Activated CD8-positive, alpha-beta T cell treated with anti-CD3 and anti-CD28 coated beads, Interleukin-2, amount 10 ng/mL, durations not matched to agents 7 days and 5 days (primary cell): ENCODE data around the gene HSPA12B. TPM values are rescaled to one million over a fixed set of nuclear protein-coding genes. Genes with fewer than 3 reads are reported as not detected.

Experiments used
- ATAC-seq: fragments of 150-1000 bp; cut with Tn5 transposase; one replicate; pipeline ENCODE4 v1.10.0; 2021; ENCODE audit warnings: moderate library complexity
- CTCF ChIA-PET: fragments of 350-600 bp; sonication (Branson Sonifier 250); formaldehyde crosslinking; loops from one replicate; lab custom pipeline; 2021; ENCODE audit warnings: antibody characterized with exemption; lab: Charles Lee
- POLR2A ChIA-PET: fragments of 350-600 bp; sonication (Branson Sonifier 250); formaldehyde crosslinking; loops from one replicate; lab custom pipeline; 2021; ENCODE audit warnings: antibody characterized with exemption; lab: Charles Lee
- DNase-seq: peaks from one replicate; pipeline ENCODE4 v3.0.0-alpha.2; 2020
- H3K27ac Mint-ChIP-seq: one replicate; pipeline ENCODE4 v1.8.0; 2021; ENCODE audit warnings: mild to moderate bottlenecking, mixed read lengths
- H3K27me3 Mint-ChIP-seq: one replicate; pipeline ENCODE4 v1.8.0; 2021; ENCODE audit warnings: low read depth, mixed read lengths
- H3K36me3 Mint-ChIP-seq: one replicate; pipeline ENCODE4 v1.8.0; 2021; ENCODE audit warnings: low read depth, mixed read lengths
- H3K4me1 Mint-ChIP-seq: one replicate; pipeline ENCODE4 v1.8.0; 2021; ENCODE audit warnings: low read depth, mixed read lengths
- H3K4me3 Mint-ChIP-seq: one replicate; pipeline ENCODE4 v1.8.0; 2021; ENCODE audit warnings: mild to moderate bottlenecking, mixed read lengths
- H3K9me3 Mint-ChIP-seq: one replicate; pipeline ENCODE4 v1.8.0; 2022; ENCODE audit warnings: mixed read lengths; ENCODE audit not compliant: insufficient read depth
- total RNA-seq, 2 experiments: library from RNA; stranded (reverse); gene quantifications; one replicate each; pipeline ENCODE4 v1.2.3, GENCODE V29; 2021

Gene HSPA12B
- total RNA-seq, 2 experiments from 2014 or later, result not detected

DNA sequence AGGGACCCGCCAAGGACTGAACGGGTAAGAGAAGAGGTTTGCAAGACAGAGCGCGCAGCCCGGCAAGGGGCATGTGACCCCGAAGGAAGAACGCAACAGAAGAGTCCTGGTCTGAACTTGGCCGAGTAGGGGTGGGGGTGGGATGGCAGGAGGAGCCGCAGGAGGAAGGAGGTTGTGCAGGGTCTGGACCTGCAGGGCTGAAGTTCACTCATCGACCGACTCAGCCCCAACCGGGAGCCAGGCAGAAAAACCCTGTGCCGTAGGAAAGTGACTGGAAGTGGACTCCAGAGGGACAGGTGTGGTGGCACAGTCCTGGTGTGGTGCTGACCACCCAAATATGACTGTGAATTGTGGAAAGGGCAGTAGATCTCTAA, 19.9 kb downstream of the HSPA12B start:
- Mint-ChIP-seq H3K27ac (no peak overlapping the region), H3K27me3 (no peaks in the 10 kb centered on the region), H3K9me3 (no peaks in the 10 kb centered on the region), H3K4me1 (peaks cover 4% of the 10 kb centered on the region), H3K4me3 (no peak overlapping the region), H3K36me3 (peaks cover 4% of the 10 kb centered on the region)
- ATAC-seq (no peak), DNase-seq (no peak)
- CTCF ChIA-PET, result interaction anchor here (0.6 to 3.3 kb wide), 12 partner anchors 11 to 333 kb away, joined by 3 to 33 read pairs (median 4); partner anchors contain the start of genes ADISSP, AP5S1 and SPEF1
- POLR2A ChIA-PET, result no interaction called here

DNA sequence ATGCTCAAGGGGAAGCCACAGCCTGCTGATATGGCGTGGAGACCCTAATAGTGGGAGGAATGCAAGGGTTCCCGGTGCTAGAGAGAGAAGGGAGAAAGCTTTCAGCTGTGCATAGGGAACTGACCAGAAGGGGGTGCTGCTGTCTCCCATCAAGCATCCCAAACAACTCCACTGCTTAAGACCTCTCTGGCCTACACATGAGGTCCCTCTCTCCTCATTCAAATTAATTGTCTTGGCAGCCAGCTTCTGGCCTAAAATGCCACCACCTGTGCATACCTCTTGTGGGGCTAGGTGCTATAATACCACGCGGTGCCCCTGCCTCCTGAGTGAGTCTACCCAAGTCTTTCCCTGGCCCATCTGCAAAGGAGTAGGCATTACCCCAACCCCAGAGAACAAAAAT, 20.6 kb downstream of the HSPA12B start:
- CTCF ChIA-PET, result interaction anchor here (0.6 to 3.3 kb wide), 13 partner anchors 12 to 332 kb away, joined by 3 to 33 read pairs (median 3); partner anchors contain the start of genes ADISSP, AP5S1 and SPEF1
- no peaks in the 10 kb centered on the region for H3K9me3 Mint-ChIP-seq
- no peak overlapping the region for H3K27ac Mint-ChIP-seq
- peak; percentile 71 for ATAC-seq
- peaks cover 4% of the 10 kb centered on the region for H3K4me1 Mint-ChIP-seq
- peaks cover 10% of the 10 kb centered on the region for H3K36me3 Mint-ChIP-seq
- DNase-seq, result peak; percentile 72
- H3K4me3 Mint-ChIP-seq, result no peak overlapping the region
- no peaks in the 10 kb centered on the region for H3K27me3 Mint-ChIP-seq
- POLR2A ChIA-PET, result interaction anchor here (0.8 kb wide), 1 partner anchor 15 kb away, joined by 3 read pairs; the partner anchor contains the start of gene ADISSP

DNA sequence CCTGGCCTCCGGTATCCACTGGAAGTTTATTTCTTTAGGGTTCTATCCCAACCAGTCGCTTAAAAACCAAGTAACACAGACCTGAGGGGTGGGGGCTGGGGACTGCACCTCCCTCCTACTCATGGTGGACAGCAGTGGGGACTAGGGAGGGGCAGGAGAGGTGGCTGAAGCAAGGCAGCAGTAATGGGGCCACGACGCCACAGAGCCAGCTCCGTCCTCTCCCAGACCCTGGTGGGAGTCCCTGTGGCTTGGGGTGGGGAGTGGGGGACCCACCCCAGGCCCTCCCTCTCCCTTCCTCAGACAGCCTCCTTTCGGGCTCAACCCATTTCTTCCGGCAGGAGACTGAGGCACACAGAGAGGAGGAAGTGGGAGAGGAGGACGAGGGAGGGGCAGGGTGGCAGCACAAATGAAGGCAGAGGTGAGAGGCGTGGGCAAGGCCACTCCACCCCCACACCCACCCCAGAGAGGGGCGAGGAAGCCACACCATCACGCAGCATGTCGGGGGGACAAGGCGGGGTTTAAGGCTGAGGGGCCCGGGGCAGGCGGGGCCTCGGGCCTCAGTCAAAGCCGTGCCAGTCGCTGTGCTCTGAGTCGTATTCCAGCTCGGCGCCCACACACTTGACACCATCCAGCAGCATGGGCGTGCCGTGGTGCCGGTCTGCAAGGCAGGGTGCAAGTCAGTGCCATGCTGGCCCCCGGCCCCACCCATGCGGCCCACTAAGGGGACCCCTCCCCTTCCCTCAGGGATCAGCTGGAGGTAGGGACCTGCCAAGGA, 21.2 kb downstream of the HSPA12B start:
- H3K4me1 Mint-ChIP-seq, result peaks cover 4% of the 10 kb centered on the region
- no peak overlapping the region for H3K4me3 Mint-ChIP-seq
- ATAC-seq, result no peak
- POLR2A ChIA-PET, result interaction anchor here (0.8 kb wide), 1 partner anchor 14 kb away, joined by 3 read pairs; the partner anchor contains the start of gene ADISSP
- peaks cover 12% of the 10 kb centered on the region for H3K36me3 Mint-ChIP-seq
- H3K27me3 Mint-ChIP-seq, result no peaks in the 10 kb centered on the region
- no peak for DNase-seq
- H3K9me3 Mint-ChIP-seq, result no peaks in the 10 kb centered on the region
- no peak overlapping the region for H3K27ac Mint-ChIP-seq
- CTCF ChIA-PET, result interaction anchor here (0.6 to 3.3 kb wide), 12 partner anchors 8 to 124 kb away, joined by 3 to 33 read pairs (median 4); partner anchors contain the start of genes ADISSP, AP5S1 and SPEF1

DNA sequence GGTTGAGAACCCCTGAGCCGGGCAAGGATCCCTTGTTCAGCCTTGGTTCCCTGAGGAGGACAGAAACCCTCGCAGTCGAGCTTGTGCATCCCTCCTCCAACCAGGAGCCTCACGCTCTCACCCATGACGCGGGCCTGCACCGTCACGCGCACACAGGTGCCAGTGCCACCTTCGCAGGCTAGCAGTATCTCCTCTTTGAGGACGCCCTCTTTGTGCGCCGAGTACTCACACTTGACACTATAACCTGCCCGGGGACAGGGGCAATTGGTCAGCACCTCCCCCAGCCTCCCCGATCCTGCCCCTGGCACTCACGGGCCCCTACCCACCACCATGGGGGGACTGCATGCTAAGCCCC, 21.8 kb downstream of the HSPA12B start:
- no peak overlapping the region for H3K27ac Mint-ChIP-seq
- peaks cover 12% of the 10 kb centered on the region for H3K36me3 Mint-ChIP-seq
- H3K27me3 Mint-ChIP-seq, result no peaks in the 10 kb centered on the region
- ATAC-seq (no peak), DNase-seq (no peak)
- CTCF ChIA-PET, result interaction anchor here (0.9 to 3.3 kb wide), 3 partner anchors 9 to 125 kb away, joined by 3 to 19 read pairs (median 3); no protein-coding TSS in a partner anchor
- POLR2A ChIA-PET, result no interaction called here
- H3K9me3 Mint-ChIP-seq, result no peaks in the 10 kb centered on the region
- H3K4me3 Mint-ChIP-seq, result no peak overlapping the region
- H3K4me1 Mint-ChIP-seq, result peaks cover 4% of the 10 kb centered on the region

DNA sequence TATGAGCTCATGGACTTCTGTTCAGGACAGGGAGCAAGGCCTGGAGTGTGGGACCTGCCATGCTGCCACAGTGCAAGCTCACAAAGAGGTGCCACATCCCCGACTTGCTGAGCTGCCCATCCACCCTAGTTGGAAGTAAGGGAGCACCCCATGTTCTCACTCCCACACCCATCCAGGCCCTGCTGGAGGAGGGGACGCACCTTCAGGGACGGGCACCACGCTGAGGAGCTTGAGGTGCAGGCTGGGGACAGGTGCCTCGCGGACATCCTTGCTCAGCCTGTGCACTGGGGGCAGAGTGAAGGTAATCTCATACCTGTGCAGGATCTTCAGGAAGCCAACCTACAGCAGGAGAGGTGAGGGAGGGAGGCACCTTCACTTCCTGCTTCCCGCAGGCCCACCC, 22.8 kb downstream of the HSPA12B start:
- Mint-ChIP-seq H3K4me1 (peaks cover 4% of the 10 kb centered on the region), H3K27me3 (no peaks in the 10 kb centered on the region), H3K9me3 (no peaks in the 10 kb centered on the region), H3K4me3 (no peak overlapping the region), H3K27ac (no peak overlapping the region), H3K36me3 (peaks cover 12% of the 10 kb centered on the region)
- ChIA-PET POLR2A (interaction anchor here (1.2 kb wide), 1 partner anchor 13 kb away, joined by 5 read pairs; the partner anchor contains the start of gene ADISSP), CTCF (interaction anchor here (1.5 to 3.3 kb wide), 2 partner anchors 10 to 100 kb away, joined by 3 to 19 read pairs; no protein-coding TSS in a partner anchor)
- no peak for ATAC-seq
- no peak for DNase-seq

DNA sequence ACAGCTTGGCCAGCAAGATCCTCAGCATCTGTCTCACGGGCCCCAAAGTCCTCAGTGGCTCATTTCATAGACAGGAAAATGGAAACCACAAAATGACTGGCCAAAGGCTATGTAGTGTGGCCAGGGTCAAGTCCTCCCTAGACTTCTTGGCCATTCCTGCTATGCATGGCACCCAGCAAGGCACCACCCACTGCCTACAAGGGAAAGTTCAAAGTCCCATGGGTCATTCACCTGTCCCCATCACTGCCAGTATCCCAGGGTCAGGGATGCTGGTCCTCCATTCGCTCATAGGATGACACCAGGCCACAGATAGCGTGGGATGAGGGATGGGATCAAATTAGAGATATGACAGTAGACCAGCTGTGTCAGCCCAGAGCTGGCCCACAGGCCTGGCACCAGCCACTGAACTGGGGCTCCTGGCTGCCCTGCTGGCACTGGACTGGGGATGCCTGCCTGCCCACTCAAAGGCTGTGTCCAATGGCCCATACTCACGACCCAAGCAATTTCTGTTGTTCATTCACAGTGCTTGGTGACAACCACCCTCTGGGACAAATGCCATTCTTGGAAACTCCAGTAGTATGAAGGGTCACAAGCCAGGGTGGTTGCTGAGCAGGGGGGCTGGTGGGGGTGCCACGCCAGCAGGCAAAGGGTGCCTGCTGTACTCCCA, 23.5 kb downstream of the HSPA12B start:
- Mint-ChIP-seq H3K36me3 (peaks cover 12% of the 10 kb centered on the region), H3K4me3 (no peak overlapping the region), H3K27me3 (no peaks in the 10 kb centered on the region), H3K27ac (no peak overlapping the region), H3K9me3 (no peaks in the 10 kb centered on the region), H3K4me1 (peaks cover 4% of the 10 kb centered on the region)
- DNase-seq (no peak), ATAC-seq (no peak)
- ChIA-PET POLR2A (interaction anchor here (1.2 kb wide), 1 partner anchor 12 kb away, joined by 5 read pairs; the partner anchor contains the start of gene ADISSP), CTCF (interaction anchor here (1.1 kb wide), 1 partner anchor 45 kb away, joined by 3 read pairs; no protein-coding TSS in a partner anchor)

DNA sequence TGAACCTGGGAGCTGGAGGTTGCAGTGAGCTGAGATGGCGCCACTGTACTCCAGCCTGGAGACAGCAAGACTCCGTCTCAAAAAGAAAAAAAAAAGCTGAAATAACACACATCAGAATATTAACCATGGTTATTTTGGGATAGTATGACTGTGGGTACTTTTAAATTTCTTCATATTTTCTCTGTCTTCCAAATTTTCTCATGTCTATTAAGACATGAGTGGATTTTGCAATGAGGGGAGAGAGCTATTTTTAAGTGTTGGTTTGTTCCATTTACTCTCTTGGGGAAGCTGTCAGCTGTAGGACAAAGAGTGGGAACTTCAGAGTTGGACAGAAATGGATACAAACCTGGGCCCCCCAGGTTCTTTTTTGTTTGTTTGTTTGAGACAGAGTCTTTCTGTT, 24.8 kb downstream of the HSPA12B start:
- Mint-ChIP-seq H3K4me1 (peaks cover 2% of the 10 kb centered on the region), H3K4me3 (no peak overlapping the region), H3K36me3 (peaks cover 12% of the 10 kb centered on the region), H3K27me3 (no peaks in the 10 kb centered on the region), H3K9me3 (no peaks in the 10 kb centered on the region), H3K27ac (no peak overlapping the region)
- CTCF ChIA-PET, result interaction anchor here (1.1 to 2.6 kb wide), 3 partner anchors 9 to 46 kb away, joined by 3 to 17 read pairs (median 3); partner anchors contain the start of gene ADISSP
- ATAC-seq, result no peak
- POLR2A ChIA-PET, result no interaction called here
- DNase-seq, result no peak

DNA sequence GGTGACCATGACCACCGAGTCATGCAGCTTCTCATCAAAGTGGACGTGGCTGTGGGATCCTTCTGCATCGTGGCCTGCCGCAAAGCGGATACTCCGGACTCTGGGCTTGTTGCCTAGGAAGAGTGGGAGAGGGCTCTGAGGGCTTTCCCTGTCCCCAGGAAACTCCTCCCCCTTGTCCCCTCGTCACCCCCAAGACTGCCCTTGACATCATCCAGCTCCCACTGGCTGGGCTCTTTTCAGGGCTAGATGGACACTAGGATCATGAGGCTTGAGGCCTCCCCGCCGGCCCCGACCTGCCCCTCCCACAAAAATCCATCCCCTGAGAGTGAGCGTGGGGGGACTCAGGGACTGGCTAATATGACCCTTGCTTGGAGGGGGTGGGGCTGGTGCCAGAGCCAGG, 26.1 kb downstream of the HSPA12B start:
- CTCF ChIA-PET, result interaction anchor here (2.6 kb wide), 1 partner anchor 10 kb away, joined by 17 read pairs; the partner anchor contains the start of gene ADISSP
- no peaks in the 10 kb centered on the region for H3K4me1 Mint-ChIP-seq

DNA sequence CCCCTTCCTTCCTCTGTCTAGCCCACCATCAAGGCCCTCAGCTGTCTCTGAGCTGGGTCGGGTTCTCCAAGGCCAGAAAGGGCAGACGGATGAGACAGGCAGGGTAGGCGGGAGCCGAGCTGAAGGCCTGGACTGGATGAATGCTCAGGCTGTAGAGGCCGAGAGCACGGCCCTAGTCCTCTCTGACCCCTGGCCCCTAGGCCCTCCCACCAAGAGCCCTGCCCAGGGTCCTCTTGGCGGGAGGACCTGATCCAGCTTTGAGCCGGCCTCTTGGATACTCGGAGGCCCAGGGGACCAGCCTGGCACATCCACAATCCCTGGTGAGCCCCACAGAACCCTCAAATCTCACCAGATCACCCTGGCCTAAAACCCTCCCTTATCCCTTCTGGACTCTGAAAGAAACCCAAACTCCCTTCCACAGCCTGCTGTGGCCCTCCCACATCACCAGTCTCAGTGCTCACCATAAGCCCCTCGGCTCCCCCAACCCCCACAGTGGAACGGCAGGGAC, 26.9 kb downstream of the HSPA12B start:
- ChIA-PET POLR2A (interaction anchor here (0.5 kb wide), 1 partner anchor 8 kb away, joined by 3 read pairs; the partner anchor contains the start of gene ADISSP), CTCF (interaction anchor here (1.6 to 2.6 kb wide), 3 partner anchors 9 to 96 kb away, joined by 6 to 17 read pairs (median 9); partner anchors contain the start of gene ADISSP)
- Mint-ChIP-seq H3K27me3 (no peaks in the 10 kb centered on the region), H3K4me3 (no peak overlapping the region), H3K27ac (no peak overlapping the region), H3K9me3 (no peaks in the 10 kb centered on the region), H3K4me1 (no peaks in the 10 kb centered on the region), H3K36me3 (peaks cover 12% of the 10 kb centered on the region)
- no peak for ATAC-seq
- no peak for DNase-seq

More for the DNA sequence above, 26.1 kb downstream of the HSPA12B start:
- H3K27ac Mint-ChIP-seq, result no peak overlapping the region
- H3K9me3 Mint-ChIP-seq, result no peaks in the 10 kb centered on the region
- peaks cover 12% of the 10 kb centered on the region for H3K36me3 Mint-ChIP-seq
- no peak overlapping the region for H3K4me3 Mint-ChIP-seq
- DNase-seq, result no peak
- no peak for ATAC-seq
- H3K27me3 Mint-ChIP-seq, result no peaks in the 10 kb centered on the region
- POLR2A ChIA-PET, result no interaction called here

DNA sequence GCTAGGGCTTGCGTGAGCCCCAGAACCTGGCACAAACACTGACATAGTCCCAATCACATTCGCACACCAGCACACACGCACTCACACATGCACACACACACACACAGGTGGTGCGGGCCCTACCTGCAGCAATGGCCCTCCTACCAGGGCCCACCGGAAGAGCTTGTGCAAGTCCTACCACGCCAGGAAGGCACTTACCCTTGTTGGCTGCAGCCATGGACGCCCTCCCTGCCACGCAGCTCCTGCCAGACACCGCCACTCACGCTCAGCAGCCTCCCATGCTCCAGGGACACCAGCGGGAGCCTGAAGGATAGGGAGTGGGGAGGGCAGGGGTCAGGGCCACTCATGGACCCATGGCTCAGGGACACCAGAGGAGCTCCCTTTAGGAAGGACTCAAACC, 27.4 kb downstream of the HSPA12B start:
- POLR2A ChIA-PET, result interaction anchor here (0.5 kb wide), 1 partner anchor 8 kb away, joined by 3 read pairs; the partner anchor contains the start of gene ADISSP
- CTCF ChIA-PET, result interaction anchor here (1.0 to 2.1 kb wide), 3 partner anchors 9 to 95 kb away, joined by 3 to 9 read pairs (median 6); partner anchors contain the start of gene CENPB
- no peak for DNase-seq
- Mint-ChIP-seq H3K27me3 (no peaks in the 10 kb centered on the region), H3K4me3 (no peak overlapping the region), H3K36me3 (peaks cover 12% of the 10 kb centered on the region), H3K27ac (no peak overlapping the region), H3K9me3 (no peaks in the 10 kb centered on the region), H3K4me1 (no peaks in the 10 kb centered on the region)
- ATAC-seq, result no peak
